ENCODE measurements around the gene HS2ST1.
"Not testable (repeated sequence)": the region's sequence is repeated elsewhere in the genome, so short reads cannot be mapped to it uniquely, and the experiment has no call there.

The HS2ST1 gene

GRCh38 chr1:86914601-86914997 lies at the start of gene HS2ST1:
HS2ST1 (plus strand) TSS chr1:86914635.
- DNase-seq (ENCODE audit: low spot score in 2 of 2) = no peak
- H3K9me3 Mint-ChIP-seq = no peaks in the 10 kb centered on the region
- no peak within 1 kb of the TSS for H3K27ac Mint-ChIP-seq
- peaks cover 13% of the 10 kb centered on the region for H3K36me3 Mint-ChIP-seq
- peaks cover 34% of the 10 kb centered on the region for H3K4me1 Mint-ChIP-seq
- no peak within 1 kb of the TSS for H3K4me3 Mint-ChIP-seq
- peak; percentile 67 for ATAC-seq

- no peak for DNase-seq (ENCODE audit: low spot score in 2 of 2)
- Mint-ChIP-seq H3K4me3 (no peak overlapping the region), H3K36me3 (peaks cover 40% of the 10 kb centered on the region), H3K4me1 (peaks cover 24% of the 10 kb centered on the region), H3K27ac (peak overlapping the region; percentile 43), H3K9me3 (no peaks in the 10 kb centered on the region)
- peak; percentile 55 for ATAC-seq
Observed at GRCh38 chr1:86865973-86866637, 48.3 kb upstream of the HS2ST1 start.

GRCh38 chr1:86866665-86867064 lies 47.8 kb upstream of the HS2ST1 start:
- no peak for DNase-seq (ENCODE audit: low spot score in 2 of 2)
- peaks cover 35% of the 10 kb centered on the region for H3K36me3 Mint-ChIP-seq
- H3K4me1 Mint-ChIP-seq = peaks cover 24% of the 10 kb centered on the region
- ATAC-seq = no peak
- no peak overlapping the region for H3K4me3 Mint-ChIP-seq
- no peak overlapping the region for H3K27ac Mint-ChIP-seq
- H3K9me3 Mint-ChIP-seq = no peaks in the 10 kb centered on the region

- H3K27ac Mint-ChIP-seq; ATAC-seq; DNase-seq (ENCODE audit: low spot score in 2 of 2); H3K4me3 Mint-ChIP-seq; H3K9me3 Mint-ChIP-seq: not testable (repeated sequence)
- Mint-ChIP-seq H3K36me3 (peaks cover 30% of the 10 kb centered on the region), H3K4me1 (peaks cover 24% of the 10 kb centered on the region)
Observed at GRCh38 chr1:86867278-86867677, 47.2 kb upstream of the HS2ST1 start.

GRCh38 chr1:86868477-86868876 lies 46.0 kb upstream of the HS2ST1 start:
- H3K4me3 Mint-ChIP-seq = no peak overlapping the region
- peak overlapping the region; percentile 49 for H3K27ac Mint-ChIP-seq
- DNase-seq (ENCODE audit: low spot score in 2 of 2) (no peak), ATAC-seq (peak; percentile 81)
- H3K36me3 Mint-ChIP-seq = peaks cover 38% of the 10 kb centered on the region
- no peaks in the 10 kb centered on the region for H3K9me3 Mint-ChIP-seq
- H3K4me1 Mint-ChIP-seq = peaks cover 24% of the 10 kb centered on the region

GRCh38 chr1:86871001-86871400 lies 43.4 kb upstream of the HS2ST1 start:
- Mint-ChIP-seq H3K36me3 (peaks cover 40% of the 10 kb centered on the region), H3K4me3 (no peak overlapping the region), H3K27ac (no peak overlapping the region), H3K4me1 (peaks cover 18% of the 10 kb centered on the region), H3K9me3 (no peaks in the 10 kb centered on the region)
- ATAC-seq (no peak), DNase-seq (ENCODE audit: low spot score in 2 of 2) (no peak)

- DNase-seq (ENCODE audit: low spot score in 2 of 2) (no peak), ATAC-seq (no peak)
- H3K36me3 Mint-ChIP-seq = peaks cover 36% of the 10 kb centered on the region
- H3K4me1 Mint-ChIP-seq = peaks cover 18% of the 10 kb centered on the region
- no peaks in the 10 kb centered on the region for H3K9me3 Mint-ChIP-seq
- no peak overlapping the region for H3K27ac Mint-ChIP-seq
- no peak overlapping the region for H3K4me3 Mint-ChIP-seq
Observed at GRCh38 chr1:86872086-86872485, 42.3 kb upstream of the HS2ST1 start.

- no peaks in the 10 kb centered on the region for H3K9me3 Mint-ChIP-seq
Observed at GRCh38 chr1:86875722-86876121, 38.7 kb upstream of the HS2ST1 start.

GRCh38 chr1:86887479-86888162 lies 26.8 kb upstream of the HS2ST1 start:
- H3K4me3 Mint-ChIP-seq = no peak overlapping the region
- H3K4me1 Mint-ChIP-seq = peaks cover 17% of the 10 kb centered on the region
- ATAC-seq (no peak), DNase-seq (ENCODE audit: low spot score in 2 of 2) (no peak)
- H3K27ac Mint-ChIP-seq = no peak overlapping the region
- H3K9me3 Mint-ChIP-seq = no peaks in the 10 kb centered on the region
- peaks cover 17% of the 10 kb centered on the region for H3K36me3 Mint-ChIP-seq

More at GRCh38 chr1:86875722-86876121, 38.7 kb upstream of the HS2ST1 start:
- H3K36me3 Mint-ChIP-seq = peaks cover 67% of the 10 kb centered on the region
- no peak overlapping the region for H3K4me3 Mint-ChIP-seq
- H3K27ac Mint-ChIP-seq = no peak overlapping the region
- no peak for DNase-seq (ENCODE audit: low spot score in 2 of 2)
- ATAC-seq = no peak
- no peaks in the 10 kb centered on the region for H3K4me1 Mint-ChIP-seq

GRCh38 chr1:86888327-86888726 lies 26.1 kb upstream of the HS2ST1 start:
- H3K36me3 Mint-ChIP-seq = peaks cover 17% of the 10 kb centered on the region

GRCh38 chr1:86899401-86899800 lies 15.0 kb upstream of the HS2ST1 start:
- not testable (repeated sequence) for H3K9me3 Mint-ChIP-seq; ATAC-seq; H3K4me3 Mint-ChIP-seq; H3K27ac Mint-ChIP-seq; DNase-seq (ENCODE audit: low spot score in 2 of 2); H3K4me1 Mint-ChIP-seq
- H3K36me3 Mint-ChIP-seq = peaks cover 68% of the 10 kb centered on the region

More at GRCh38 chr1:86888327-86888726, 26.1 kb upstream of the HS2ST1 start:
- Mint-ChIP-seq H3K4me1 (peaks cover 17% of the 10 kb centered on the region), H3K27ac (no peak overlapping the region), H3K9me3 (no peaks in the 10 kb centered on the region), H3K4me3 (no peak overlapping the region)
- ATAC-seq (no peak), DNase-seq (ENCODE audit: low spot score in 2 of 2) (no peak)

GRCh38 chr1:86905875-86906274 lies 8.6 kb upstream of the HS2ST1 start:
- Mint-ChIP-seq H3K4me3 (no peak overlapping the region), H3K27ac (no peak overlapping the region), H3K36me3 (peaks cover 24% of the 10 kb centered on the region), H3K9me3 (no peaks in the 10 kb centered on the region), H3K4me1 (peaks cover 30% of the 10 kb centered on the region)
- no peak for ATAC-seq
- DNase-seq (ENCODE audit: low spot score in 2 of 2) = no peak

- Mint-ChIP-seq H3K27ac (no peak overlapping the region), H3K4me3 (no peak overlapping the region), H3K9me3 (no peaks in the 10 kb centered on the region), H3K36me3 (peaks cover 19% of the 10 kb centered on the region), H3K4me1 (peaks cover 36% of the 10 kb centered on the region)
- DNase-seq (ENCODE audit: low spot score in 2 of 2) = no peak
- ATAC-seq = no peak
Observed at GRCh38 chr1:86906419-86906818, 8.0 kb upstream of the HS2ST1 start.

- Mint-ChIP-seq H3K27ac (no peak overlapping the region), H3K36me3 (peaks cover 13% of the 10 kb centered on the region), H3K9me3 (no peaks in the 10 kb centered on the region), H3K4me3 (no peak overlapping the region), H3K4me1 (peaks cover 51% of the 10 kb centered on the region)
- DNase-seq (ENCODE audit: low spot score in 2 of 2) (no peak), ATAC-seq (no peak)
Observed at GRCh38 chr1:86912281-86912900, 2.0 kb upstream of the HS2ST1 start.

GRCh38 chr1:86913399-86913895 lies 988 bp upstream of the HS2ST1 start:
- peaks cover 45% of the 10 kb centered on the region for H3K4me1 Mint-ChIP-seq
- ATAC-seq = no peak

More at GRCh38 chr1:86913399-86913895, 988 bp upstream of the HS2ST1 start:
- H3K4me3 Mint-ChIP-seq = no peak overlapping the region
- peak; percentile 8 to 64 for DNase-seq (ENCODE audit: low spot score in 2 of 2)
- H3K36me3 Mint-ChIP-seq = peaks cover 13% of the 10 kb centered on the region
- H3K9me3 Mint-ChIP-seq = no peaks in the 10 kb centered on the region
- no peak overlapping the region for H3K27ac Mint-ChIP-seq

Measured in stimulated activated effector memory CD8-positive, alpha-beta T cell treated with anti-CD3 and anti-CD28 coated beads, Interleukin-12 subunit alpha, Interleukin-12 subunit beta, amount 100 ng/mL, for 72 hours (primary cell).